ENCODE results near the gene TENT5A.
"Not testable (repeated sequence)": the region's sequence is repeated elsewhere in the genome, so short reads cannot be mapped to it uniquely, and the experiment has no call there.

TENT5A gene

DNA sequence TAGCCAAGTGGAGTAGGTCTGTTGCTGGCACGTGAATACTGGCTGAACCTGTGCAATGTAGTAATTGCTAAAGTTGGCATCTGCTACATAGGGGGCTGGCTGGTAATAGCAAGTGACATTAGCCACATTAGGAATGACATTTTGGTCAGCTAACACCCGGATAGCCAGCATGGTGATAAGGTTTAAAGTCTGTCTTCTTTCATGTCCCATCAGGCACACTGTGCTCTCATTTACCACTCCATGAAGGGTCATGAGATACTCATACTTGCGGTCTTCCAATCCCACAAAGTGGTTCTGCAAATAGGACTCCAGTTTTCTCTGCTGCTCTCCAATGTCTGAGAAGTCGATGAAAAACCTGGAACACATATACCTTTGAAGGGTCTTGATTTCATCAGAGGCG is 2.8 kb downstream of the TENT5A start:
- no peak for DNase-seq

DNA sequence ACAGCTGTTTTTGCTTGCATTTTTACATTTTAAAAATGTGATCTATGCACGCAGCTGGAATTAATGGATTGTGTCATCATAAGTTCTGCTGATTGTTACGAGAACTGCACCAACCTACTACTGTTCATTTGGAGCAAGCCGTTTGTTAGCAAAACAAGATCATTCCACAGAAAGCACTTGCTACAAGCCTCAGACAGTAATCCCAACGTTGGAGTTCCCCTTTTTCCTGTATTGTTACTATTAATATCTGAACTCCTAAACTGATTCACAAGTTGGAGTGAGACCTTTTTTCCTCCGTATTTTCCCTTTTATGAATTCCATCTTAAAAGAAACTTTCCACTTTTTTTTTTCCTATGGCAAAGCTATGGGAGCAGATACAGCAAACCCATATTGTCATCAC is 3.5 kb downstream of the TENT5A start:
- no peak for DNase-seq

DNA sequence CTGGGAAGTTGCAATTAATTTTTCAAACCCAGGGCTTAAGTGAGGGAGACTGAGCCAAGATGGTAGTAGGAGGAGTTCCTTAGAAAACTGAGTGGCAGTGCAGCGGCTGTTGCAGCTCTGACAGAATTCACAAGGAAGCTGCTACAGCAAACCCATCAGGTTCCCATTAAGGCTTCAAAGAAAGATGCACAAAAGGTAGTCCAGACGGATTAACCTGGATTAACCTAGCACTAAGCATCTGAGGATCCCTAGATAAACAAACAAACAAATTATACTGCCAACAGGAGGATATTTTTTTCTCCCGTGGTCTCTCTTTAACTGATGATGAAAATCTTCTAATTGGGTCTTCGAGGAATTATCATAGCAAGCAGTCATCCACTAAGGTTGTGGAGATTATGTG is 5.2 kb downstream of the TENT5A start:
- DNase-seq, result no peak

DNA sequence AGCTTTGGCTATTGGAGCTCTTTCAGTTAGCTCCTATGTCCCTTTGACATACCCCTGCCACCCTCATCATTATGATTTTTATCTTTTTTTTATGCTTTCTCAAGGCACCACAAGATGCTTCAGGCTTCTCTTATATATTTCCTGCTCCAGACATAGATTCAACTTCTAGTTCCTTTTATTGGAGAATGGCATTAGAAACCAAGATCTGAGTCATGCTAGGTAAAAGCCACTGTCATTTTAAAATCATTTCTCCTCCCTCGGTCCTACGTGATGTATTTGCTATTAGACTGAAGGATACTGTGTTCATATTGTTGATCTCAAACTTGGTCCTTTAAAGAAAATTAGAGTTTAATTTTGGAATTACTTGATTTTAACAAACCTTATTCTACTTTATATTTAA is 8.3 kb downstream of the TENT5A start:
- no peak for DNase-seq

DNA sequence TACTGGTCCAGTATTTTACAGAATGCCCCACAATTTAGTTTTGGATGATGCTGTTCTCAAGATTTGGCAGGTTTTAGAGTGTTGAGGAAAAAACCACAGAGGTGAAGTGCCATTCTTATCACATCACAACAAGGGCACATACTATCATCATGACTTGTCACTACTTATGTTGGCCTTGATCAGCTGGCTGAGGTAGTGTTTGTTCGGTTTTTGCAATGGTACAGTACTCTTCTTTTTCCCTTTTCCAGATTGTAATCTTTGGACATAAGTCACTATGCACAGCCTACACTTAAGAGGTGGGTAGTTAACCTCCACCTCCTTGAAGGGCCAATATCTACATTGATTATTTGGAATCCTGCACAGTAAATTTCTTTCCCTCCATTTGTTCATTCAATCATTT is 8.8 kb downstream of the TENT5A start:
- no peak for DNase-seq

DNA sequence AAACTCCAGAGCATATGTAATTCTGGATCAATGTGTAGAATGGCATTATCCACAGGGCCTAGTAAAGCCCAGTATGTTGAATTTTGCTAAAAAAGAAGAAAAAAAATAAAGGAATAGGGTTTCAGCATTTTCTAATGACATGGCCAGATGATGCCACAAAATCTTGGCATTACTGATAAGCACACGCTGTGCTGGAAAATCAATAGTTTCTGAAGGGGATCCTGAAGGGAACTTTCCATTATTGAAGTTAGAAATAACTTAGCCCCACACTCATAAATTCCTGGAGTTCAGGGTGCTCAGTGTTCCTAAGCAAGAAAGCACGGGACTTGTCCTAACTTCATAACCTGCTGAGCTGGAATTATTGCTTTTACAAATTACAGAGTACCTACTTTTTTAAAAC is 10.8 kb downstream of the TENT5A start:
- no peak for DNase-seq

DNA sequence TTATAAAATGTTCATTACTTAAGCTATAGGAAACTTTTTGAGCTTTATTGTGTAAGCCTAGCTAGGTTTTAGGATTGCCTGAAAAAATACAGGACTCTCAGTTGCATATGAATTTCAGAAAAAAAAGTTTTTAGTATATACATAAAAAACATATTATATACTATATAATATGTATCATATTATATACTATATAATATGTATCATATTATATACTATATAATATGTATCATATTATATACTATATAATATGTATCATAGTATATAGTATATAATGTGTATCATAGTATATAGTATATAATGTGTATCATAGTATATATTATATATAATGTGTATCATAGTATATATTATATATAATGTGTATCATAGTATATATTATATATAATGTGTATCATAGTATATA is 11.9 kb downstream of the TENT5A start:
- not testable (repeated sequence) for DNase-seq

DNA sequence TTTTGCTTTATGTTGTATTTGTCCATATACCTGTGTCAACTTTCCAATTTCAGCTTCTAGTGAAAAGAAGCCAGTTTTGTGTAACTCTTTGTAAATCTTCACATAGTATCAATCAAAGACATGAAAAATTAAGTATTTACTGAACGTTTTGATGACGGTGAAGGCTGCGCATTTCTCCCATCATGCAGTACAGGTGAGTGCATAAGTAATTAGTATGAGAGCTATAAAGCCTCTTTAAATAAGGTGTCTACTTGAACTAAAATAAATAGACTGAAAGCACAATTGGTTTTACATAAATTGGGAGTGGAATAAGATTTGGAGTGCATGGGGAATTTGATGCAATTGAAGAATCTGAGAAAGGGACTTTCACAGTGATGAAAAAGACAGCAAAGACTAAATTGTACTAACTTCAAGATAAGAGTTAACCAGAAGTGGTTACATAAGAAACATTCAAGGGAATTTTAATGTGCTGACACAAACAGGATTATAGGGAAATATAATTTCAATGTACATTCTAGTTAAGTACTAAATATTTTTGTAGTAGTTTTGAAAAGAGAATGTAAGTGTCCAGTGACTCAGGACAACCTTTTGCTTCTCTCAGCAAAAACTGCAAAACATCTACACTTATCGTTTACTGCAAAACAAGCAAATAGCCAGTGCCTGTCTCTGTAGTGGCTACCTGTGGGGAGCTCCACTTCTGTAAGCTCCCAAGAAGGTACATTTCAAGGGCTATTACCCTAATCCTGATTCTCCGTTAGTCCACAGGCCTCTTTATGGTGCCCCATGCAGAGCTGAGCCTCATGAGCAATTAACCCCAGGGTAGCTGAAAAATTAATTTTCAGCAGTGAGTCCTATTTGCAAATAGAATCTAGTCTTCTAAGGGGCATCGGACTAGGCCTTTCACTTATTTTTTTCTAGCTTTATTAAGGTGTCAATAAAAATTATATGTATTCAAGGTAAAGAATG is 13.0 kb downstream of the TENT5A start:
- no peak for DNase-seq

DNA sequence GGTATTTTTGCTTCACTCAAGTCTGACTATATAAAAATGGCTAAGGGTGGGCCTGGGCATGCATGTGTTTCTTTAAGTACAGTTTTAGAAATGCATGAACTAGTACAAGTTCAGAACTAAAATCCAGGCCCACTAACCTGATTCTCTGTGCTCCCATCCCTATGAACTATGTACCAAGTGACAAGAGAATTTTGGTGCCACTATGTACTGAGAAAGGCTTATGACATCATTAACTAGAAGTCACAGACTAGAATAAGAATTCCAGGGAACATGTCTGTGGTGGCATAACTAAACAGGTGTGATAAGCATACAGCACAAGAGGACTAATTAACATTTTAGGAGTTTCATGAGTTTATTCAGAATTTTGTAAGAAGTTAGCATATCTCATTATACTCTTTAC is 16.1 kb downstream of the TENT5A start:
- no peak for DNase-seq

DNA sequence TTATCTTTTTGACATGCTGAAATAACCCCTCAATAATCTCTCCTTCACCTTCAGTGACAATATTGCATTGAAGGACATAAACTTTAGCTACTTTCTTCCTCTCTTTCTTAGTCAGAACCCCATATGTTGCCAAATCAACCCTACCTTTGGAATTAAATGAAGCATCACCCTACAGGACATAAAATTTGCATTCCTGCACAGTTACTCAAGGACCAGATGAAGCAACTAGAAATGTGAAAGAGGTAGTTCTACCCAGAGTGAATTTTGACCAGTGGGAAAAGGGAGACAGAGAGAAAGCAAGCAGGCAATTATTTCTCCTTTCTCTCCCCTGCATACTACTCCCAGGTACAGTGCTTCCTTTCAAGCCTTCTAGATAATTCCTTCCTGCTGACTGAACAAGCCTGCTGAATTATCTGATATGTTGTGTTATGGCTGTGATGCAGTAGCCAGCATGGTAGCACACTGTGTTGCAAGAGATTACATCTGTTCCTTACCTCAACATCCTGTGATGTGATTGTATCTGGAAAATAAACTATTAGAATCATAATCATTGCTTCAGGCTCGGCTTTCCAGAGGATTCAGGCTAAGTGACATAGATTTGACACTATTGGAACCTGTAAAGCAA is 16.6 kb downstream of the TENT5A start:
- no peak for DNase-seq

DNA sequence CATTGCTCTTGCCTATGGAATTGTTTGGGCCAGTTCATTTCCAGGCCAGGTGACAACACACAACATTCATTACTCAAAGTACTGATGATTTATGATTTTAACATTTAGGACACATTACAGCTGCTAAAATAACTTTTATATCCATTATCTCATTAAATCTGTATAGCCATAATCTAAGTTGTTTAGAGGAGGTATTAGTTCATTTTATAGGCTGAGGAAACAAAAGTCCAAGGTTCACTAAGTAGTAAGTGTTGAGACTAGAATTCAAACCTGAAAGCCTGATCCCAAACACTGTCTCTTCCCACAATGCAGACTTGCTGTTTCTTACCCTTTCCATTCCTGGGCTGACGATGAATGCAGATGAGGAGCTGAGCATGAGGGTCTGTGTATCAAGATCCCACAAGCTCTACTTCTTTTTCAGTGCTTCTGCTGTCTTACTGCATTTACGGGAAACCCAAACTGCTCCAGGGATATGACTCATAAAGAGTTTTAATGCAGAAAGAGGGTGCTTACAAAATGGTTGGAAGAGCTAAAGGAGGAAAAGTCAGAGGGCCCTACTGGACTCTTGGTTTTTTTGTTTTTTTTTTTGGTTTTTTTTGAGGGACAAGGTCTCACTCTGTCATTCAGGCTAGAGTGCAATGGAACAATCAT is 17.9 kb downstream of the TENT5A start:
- no peak for DNase-seq

DNA sequence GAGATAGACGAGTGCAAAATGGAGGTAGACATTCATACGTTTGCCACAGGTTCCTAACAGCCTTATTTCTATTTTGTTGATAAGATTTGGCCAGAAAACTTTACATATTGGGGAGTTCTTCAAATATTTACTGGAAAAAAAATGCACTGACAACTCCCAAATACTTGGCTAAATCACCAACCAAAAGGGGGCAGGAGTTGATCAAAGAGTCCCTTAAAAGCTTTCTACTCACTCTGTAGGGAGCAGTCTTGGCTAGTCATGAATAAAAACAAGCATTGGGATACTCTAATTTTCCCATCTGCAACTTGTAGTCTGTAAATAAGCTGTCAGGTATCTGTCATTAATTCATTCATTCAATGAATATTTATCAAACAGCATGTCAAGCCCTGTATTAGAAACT is 18.4 kb downstream of the TENT5A start:
- DNase-seq, result no peak

DNA sequence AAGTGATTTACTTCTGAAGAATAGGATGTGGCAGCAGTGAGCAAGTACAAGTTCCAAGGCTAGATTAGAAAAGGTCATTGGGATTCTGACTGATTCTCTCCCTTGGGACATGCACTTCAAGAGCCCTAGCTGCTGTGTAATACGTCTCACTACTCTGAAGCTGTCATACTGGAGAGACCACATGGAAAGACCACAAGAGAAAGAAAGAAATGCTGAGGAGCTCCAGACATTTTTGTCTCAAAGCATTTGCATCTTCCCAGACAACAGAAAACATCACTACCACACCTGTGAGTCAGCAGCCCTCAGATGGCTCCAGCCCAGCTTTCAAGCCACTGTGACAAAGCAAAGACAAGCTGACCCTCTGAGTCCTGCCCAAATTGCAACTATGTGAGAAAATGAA is 20.7 kb downstream of the TENT5A start:
- no peak for DNase-seq

DNA sequence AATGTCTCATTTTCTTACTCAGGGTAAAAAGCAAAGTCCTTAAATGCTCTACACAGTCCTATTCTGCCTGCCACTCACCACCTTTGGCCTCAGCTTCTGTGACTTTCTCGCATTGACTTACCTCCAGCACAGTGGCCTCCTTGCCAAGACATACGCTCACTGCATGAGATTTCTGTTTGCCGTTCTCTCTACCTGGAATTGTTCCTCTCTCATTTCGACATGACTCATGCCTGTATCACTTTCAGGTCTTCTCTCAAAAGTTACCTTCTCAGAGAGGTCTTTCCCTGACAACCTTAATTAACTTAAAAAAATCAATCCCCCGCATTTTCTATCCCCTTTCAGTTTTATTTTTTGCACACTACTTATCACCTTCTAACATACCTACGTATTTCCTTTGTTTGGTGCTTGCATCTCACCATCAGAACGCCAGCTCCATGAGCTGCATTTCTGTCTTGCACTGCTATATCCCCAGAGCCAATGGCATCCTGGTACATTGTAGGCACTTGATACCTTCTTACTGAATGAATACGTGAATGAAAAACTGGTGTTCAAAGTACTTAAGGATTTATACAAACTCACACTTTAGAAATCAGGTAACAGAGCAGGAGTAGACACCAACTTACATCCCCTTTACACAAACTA is 24.5 kb downstream of the TENT5A start:
- DNase-seq, result no peak

DNA sequence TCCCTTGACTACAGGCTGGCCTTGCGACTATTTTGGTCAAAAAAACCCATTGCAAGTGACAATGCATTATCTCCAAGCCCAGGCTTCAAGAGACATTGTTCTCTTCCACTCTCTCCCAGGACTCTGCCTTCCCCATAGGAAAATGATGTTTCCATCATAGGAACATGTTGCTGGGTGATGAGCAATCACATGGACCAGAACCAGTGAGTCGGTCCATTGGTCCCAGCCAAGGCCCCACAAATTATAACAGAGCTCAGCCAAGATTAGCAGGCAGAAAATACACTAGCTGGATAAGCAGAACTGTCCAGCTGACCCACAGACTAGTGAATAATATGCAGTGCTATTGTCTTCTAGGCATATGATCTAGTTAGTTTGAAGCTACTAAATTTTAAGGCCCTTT is 27.4 kb downstream of the TENT5A start:
- no peak for DNase-seq

DNA sequence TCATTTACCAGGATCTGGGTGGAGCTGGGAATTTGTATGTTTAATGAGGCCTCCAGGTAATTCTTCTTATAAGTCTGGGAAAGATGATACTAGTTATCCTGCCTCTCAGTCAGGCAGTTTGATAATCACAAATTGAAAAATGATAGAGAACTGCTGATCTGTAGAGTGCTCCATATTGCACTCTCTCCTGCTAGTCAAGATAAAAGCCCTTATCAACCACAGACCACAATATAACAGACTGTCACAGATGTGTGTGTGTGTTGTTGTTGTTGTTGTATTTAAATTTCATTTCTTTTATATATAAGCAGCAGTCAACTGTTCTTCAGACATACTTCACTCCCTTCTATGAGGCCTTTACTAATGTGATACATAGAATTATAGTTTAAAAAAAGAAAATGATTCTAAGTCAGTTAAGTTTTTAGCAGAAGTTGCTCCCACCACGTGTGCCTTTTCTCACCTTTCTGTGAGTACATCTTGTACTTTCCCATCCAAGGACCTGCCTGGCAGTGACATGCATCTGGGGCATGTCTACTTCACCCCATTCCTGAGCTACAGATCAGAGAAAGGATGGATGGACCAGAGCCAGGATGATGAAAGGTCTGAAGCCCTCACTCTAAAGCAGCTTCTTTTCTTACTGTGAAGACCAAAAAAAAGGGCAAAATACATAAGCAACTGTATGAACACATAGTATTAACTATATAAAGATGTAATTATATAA is 29.8 kb downstream of the TENT5A start:
- DNase-seq, result no peak

DNA sequence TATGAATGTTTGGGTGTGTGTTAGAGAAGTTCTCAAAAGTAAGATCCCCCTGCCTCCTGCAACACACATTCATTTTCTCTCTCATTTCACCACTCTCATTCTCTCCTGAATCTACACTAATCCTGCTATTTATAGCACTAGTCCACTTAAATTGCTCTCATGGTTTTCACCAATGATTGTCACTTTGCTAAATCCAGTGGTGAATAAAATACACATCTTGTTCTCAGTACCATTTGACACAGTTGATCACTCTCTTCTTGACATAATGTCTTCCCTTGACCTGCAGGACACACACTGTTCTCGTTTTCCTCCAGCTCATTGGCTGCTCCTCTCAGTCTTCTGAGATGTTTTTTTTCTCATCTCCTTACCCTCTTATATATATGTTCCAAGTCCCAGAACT is 32.1 kb downstream of the TENT5A start:
- no peak for DNase-seq

DNA sequence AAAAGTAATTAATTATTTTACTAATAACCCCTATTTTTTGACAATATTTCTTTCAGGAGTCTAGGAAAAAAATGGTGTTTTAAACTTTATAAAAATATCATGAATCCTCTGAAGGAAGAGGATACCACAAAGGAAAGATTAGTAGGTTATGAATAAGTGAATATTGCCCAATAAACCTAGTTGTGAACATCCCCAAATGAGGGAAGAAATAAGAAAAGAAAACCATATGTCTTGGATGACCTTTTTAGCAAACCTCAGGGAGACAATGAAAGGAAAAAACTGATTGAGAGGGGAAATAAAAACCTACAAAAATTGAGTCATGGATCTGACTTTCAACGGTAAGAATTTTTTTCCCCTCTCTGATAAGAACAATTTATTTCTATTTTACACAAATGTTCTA is 34.4 kb downstream of the TENT5A start:
- DNase-seq, result no peak

DNA sequence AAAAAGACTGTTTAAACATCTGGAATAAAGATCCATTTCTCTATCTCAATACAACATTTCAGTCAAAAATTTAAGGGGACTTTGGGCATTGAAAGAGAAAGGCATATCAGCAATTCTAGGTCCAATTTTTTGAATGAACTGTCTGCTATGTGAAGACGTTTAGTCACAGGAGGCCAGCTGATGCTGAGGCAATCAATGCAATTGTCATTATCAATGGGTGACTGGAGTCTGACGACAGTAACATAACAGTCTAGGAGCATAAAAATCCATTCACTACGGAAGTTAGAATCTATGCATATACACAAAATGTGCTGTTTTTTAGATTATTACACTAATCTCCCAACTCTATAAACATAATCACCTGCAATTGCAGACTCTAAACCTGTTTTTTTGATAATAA is 37.8 kb downstream of the TENT5A start:
- no peak for DNase-seq

DNA sequence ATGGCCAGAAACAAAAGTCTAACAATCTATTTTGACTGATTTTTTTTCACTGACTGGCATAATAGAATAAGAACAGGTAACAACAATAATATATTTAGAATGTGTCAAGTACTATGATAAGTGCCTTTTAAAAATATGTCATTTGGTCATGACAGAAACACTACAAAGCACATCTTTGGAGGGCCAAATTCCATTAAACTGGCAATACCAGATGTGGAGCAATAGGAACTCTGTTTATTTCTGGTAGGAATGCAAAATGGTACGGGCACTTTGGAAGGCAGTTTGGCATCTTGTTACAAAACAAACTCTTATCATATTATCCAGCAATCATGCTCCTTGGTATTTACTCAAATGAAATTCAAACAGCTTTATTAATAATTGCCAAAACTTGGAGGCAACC is 39.3 kb downstream of the TENT5A start:
- no peak for DNase-seq

DNA sequence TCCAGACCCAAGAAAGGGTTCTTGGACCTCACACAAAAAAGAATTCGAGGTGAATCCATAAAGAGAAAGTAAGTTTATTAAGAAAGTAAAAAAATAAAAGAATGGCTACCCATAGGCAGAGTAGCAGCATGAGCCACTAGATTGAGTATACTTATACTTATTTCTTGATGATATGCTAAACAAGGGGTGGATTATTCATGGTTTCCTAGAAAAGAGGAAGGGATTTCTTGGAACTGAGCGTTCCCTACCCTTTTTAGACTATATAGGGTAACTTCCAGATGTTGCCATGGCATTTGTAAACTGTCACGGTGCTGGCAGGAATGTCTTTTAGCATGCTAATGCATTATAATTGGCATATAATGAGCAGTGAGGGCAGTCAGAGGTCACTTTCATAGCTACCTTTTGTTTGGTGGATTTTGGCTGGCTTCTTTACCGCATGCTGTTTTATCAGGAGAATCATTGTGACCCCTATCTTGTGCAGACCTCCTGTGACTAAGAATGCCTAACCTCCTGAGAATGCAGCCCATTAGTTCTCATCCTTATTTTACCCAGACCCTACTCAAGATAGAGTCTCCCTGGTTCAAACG is 44.3 kb downstream of the TENT5A start:
- DNase-seq, result no peak

DNA sequence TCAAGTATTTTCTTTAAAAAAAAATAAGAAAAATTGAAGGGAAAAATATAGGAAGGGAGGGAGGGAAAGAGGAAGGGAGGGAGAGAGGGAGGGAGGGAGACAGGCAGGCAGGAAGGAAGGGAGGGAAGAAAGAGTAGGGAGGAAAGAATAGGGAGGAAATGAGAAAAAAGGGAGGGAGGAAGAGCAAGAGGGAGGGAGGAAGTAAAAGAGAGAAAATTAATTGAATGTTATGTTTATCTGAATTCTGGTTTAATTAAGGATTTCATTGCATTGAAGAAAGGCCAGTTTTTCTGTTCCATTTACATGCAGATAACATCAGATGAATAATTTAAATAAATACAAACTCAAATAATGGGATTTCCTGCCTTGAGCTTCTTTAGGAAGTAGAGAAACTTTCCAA is 47.8 kb downstream of the TENT5A start:
- DNase-seq, result no peak

DNA sequence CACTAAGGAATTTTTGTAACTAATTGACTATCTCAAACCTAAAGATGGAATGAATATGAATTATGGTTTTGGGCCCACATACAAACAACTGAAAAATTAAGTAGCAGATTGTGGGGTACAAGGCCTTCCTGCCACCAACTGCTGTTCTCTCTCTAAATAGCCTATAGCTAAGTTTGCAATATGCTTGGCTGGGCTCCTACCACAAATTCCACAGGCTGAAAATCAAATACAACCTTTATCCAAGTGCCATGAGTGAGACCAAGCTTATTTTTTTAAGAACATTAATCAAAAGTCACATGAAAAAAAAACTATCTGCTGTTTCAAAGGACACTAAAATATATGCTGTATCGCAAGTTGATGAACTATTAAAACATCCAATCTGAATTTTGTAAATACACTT is 52.1 kb downstream of the TENT5A start:
- no peak for DNase-seq

Measured in amniotic stem cell (primary cell).